ENCODE measurements around the gene KMT2A. TPM values are rescaled to one million over a fixed set of nuclear protein-coding genes. Genes with fewer than 3 reads are reported as not detected.
"Not testable (repeated sequence)": the region's sequence is repeated elsewhere in the genome, so short reads cannot be mapped to it uniquely, and the experiment has no call there.

KMT2A gene
- total RNA-seq, 1 donor from 2014 or later: 19.3 TPM

DNA sequence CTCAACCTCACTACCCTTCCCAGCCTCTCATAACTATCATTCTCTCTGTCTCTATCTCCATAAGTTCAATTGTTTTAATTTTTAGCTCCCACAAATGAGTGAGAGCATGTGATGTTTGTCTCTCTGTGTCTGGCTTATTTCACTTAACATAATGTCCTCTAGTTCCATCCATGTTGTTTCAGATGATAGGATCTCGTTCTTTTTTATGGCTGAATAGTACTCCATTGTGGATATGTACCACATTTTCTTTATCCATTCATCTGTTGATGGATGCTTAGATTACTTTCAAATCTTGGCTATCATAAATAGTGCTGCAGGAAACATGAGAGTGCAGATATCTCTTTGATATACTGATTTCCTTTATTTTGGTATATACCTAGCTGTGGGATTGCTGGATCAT is 44.9 kb downstream of the KMT2A start:
- DNase-seq (ENCODE audit: low read depth): not testable (repeated sequence)

GRCh38 chr11:118484405-118484804 is 48.1 kb downstream of the KMT2A start:
- DNase-seq (ENCODE audit: low read depth): no peak

GRCh38 chr11:118485273-118485672 is 49.0 kb downstream of the KMT2A start:
- DNase-seq (ENCODE audit: low read depth): no peak

GRCh38 chr11:118488480-118489109 is 52.3 kb downstream of the KMT2A start:
- peak; percentile 79 for DNase-seq (ENCODE audit: low read depth)

GRCh38 chr11:118491041-118491440 is 54.7 kb downstream of the KMT2A start:
- DNase-seq (ENCODE audit: low read depth): no peak

- DNase-seq (ENCODE audit: low read depth): peak; percentile 9
These were observed 61.5 kb downstream of the KMT2A start for GRCh38 chr11:118497831-118498230.

DNA sequence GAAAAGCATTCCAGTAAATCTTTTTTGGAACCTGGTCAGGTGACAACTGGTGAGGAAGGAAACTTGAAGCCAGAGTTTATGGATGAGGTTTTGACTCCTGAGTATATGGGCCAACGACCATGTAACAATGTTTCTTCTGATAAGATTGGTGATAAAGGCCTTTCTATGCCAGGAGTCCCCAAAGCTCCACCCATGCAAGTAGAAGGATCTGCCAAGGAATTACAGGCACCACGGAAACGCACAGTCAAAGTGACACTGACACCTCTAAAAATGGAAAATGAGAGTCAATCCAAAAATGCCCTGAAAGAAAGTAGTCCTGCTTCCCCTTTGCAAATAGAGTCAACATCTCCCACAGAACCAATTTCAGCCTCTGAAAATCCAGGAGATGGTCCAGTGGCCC is 66.9 kb downstream of the KMT2A start:
- DNase-seq (ENCODE audit: low read depth): no peak

DNA sequence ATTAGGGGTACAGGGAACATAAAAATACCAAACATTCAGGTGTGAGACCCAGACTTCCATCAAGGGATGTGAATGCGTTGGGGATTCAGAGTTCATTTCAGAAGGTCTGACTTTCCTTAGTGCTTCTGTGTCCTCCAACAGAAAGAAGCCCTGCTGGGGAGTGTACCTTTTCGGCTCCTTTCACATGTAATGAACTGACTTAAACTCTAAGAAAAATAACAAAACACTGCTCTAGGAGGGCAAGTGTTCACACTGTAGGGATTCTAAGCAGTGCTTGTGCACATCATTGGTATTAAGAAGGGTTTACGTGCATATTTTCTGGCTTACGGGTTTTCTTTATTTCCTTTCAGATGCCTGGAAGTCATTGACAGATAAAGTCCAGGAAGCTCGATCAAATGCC is 75.3 kb downstream of the KMT2A start:
- DNase-seq (ENCODE audit: low read depth): no peak

DNA sequence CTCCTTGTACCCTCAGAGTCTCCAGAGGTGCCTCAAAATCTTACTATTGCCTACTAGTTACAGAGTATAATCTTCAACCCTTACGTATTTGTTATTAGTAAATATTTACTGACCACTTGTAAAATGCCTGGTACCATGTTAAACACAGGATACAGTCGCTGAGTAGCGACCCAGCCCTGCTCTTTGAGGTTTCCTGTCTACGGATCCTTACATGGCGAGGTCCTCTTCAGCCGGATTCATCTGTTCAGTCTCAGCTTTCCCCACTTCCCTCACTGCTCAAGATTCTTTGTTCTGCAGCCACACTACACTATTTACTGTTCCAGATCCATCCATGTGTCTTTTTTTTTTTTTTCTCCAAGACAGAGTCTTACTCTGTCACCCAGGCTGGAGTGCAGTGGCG is 77.8 kb downstream of the KMT2A start:
- DNase-seq (ENCODE audit: low read depth): no peak

GRCh38 chr11:118519549-118519948 is 83.3 kb downstream of the KMT2A start:
- DNase-seq (ENCODE audit: low read depth): no peak

GRCh38 chr11:118521892-118522311 is 85.6 kb downstream of the KMT2A start:
- DNase-seq (ENCODE audit: low read depth): peak; percentile 53

DNA sequence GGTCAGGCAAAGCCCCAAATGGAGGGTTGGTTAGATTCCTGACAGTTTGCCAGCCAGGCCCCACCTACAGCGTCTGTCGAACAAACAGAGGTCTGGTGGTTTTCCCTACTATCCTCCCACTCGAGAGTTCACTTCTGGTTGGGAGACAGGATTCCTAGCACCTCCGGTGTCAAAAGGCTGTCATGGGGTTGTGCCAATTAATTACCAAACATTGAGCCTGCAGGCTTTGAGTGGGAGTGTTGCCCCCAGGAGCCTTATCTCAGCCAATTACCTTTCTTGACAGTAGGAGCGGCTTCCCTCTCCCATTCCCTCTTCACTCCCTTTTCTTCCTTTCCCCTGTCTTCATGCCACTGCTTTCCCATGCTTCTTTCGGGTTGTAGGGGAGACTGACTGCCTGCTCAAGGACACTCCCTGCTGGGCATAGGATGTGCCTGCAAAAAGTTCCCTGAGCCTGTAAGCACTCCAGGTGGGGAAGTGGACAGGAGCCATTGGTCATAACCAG is 86.3 kb downstream of the KMT2A start:
- DNase-seq (ENCODE audit: low read depth): peak; percentile 83

- peak; percentile 60 for DNase-seq (ENCODE audit: low read depth)
These were observed 88.1 kb downstream of the KMT2A start for GRCh38 chr11:118524356-118524755.

DNA sequence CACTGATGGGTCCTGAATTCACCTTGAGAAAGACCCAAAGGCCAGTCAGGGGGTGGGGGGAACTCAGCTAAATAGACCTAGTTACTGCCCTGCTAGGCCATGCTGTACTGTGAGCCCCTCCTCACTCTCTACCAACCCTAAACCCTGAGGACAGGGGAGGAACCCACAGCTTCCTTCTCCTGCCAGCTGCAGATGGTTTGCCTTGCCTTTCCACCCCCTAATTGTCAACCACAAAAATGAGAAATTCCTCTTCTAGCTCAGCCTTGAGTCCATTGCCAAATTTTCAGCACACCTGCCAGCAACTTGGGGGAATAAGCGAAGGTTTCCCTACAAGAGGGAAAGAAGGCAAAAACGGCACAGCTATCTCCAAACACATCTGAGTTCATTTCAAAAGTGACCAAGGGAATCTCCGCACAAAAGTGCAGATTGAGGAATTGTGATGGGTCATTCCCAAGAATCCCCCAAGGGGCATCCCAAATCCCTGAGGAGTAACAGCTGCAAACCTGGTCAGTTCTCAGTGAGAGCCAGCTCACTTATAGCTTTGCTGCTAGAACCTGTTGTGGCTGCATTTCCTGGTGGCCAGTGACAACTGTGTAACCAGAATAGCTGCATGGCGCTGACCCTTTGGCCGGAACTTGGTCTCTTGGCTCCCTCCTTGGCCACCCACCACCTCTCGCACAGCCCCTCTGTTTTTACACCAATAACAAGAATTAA is 88.6 kb downstream of the KMT2A start:
- peak; percentile 93 for DNase-seq (ENCODE audit: low read depth)

GRCh38 chr11:118526688-118527087 is 90.4 kb downstream of the KMT2A start:
- DNase-seq (ENCODE audit: low read depth): no peak

DNA sequence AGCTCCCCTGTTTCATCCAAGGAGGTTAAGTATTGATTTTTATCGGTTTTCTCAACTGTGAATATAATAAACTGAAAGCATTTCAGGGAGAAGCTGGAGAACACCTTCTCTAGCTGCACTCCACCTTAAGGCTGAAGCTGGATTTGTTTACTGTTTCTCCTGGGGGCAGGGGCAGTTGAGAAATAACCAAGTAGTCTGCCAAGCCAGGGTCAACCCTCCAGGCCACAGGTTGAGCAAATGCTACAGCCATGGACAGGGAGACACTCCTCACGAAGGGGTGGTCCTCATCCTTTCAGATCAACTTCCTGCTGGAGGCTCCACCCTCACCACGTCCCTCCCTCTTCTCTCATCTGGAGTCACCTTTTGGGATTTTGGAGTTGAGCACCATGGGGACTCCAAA is 90.8 kb downstream of the KMT2A start, which contains the start of gene TTC36:
Gene TTC36, plus strand, starts transcription at position 366 of the 400 bp plus-strand sequence. Its CDS starts 21 bp downstream, at position 387.
- no peak for DNase-seq (ENCODE audit: low read depth)

DNA sequence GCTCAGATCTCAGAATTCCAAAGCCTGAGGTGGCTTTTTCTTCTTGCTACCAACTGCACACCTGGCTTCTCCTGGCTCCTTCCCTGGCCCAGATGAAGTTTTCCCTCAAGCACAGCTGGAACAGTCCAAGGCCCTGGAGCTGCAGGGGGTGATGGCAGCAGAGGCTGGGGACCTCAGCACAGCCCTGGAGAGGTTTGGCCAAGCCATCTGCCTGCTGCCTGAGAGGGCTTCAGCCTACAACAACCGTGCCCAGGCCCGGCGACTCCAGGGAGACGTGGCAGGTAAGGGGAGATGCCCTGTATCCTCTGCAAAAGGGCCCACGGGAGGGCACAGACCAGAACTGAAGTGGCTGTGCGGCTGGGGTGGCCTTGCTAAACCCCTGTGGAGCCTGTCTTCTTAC is 92.2 kb downstream of the KMT2A start:
- DNase-seq (ENCODE audit: low read depth): no peak

DNA sequence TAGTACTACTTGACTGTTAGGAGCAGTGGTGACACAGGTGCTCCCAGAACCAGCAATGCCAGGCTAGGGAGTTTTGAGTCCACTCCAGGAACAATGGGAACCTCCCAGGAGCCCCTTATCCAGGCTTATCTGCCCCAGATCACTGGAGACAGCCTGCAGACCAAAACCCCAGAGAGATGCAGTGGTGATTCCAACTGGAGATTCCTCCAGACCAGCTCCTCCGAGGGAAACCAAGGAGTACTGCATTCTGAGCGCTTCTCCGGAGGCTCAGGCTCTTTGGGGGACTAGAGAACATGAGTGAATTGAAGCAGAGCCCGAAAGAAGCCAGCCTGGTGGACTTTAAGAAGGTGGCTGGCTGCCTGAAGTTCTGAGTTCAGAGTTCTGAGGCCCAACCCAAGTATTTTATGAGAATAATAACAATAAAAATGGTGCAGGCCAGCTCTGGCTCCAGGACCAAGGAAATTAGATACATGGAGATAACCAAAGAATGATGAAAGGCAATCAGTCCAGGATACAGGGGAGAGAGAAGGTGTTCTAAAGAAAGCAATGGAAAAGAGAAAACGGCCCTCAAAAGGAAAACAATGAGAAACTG is 93.4 kb downstream of the KMT2A start:
- DNase-seq (ENCODE audit: low read depth): peak; percentile 35

- no peak for DNase-seq (ENCODE audit: low read depth)
These were observed 93.9 kb downstream of the KMT2A start for GRCh38 chr11:118530180-118530682.

- peak; percentile 88 for DNase-seq (ENCODE audit: low read depth)
These were observed 94.6 kb downstream of the KMT2A start, which contains the start of gene TMEM25 for GRCh38 chr11:118530683-118531596. Gene TMEM25, plus strand, starts transcription at chr11:118531192. Its CDS starts 610 bp downstream, at chr11:118531802.

DNA sequence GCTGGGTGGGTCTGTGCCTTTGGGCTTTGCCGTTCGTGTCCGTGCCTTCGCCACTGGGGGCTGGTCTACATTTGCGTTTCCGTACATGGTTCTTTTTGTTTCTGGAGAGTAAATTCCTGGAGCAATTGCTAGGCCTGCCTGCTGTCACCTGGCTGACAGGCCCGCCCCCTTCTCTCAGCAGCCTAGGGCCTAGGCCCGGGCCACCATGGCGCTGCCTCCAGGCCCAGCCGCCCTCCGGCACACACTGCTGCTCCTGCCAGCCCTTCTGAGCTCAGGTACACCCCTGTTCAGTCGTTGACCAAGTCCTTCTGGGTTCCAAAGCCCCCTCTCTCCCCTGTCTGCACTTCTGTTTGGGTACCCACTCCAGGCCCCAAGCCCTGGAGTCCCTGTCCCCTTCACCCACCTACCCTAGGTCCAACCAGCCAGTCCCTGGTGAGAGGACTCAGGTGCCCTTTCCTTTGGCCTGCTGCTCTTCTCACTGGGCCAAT is 95.3 kb downstream of the KMT2A start:
- DNase-seq (ENCODE audit: low read depth): no peak

Measured in myocyte (in vitro differentiated cells).